Measurements from ENCODE around the gene FOXC1. TPM values are rescaled to one million over a fixed set of nuclear protein-coding genes. Genes with fewer than 3 reads are reported as not detected.

The FOXC1 gene
- total RNA-seq, 1 experiment from 2014 or later, result not detected

DNA sequence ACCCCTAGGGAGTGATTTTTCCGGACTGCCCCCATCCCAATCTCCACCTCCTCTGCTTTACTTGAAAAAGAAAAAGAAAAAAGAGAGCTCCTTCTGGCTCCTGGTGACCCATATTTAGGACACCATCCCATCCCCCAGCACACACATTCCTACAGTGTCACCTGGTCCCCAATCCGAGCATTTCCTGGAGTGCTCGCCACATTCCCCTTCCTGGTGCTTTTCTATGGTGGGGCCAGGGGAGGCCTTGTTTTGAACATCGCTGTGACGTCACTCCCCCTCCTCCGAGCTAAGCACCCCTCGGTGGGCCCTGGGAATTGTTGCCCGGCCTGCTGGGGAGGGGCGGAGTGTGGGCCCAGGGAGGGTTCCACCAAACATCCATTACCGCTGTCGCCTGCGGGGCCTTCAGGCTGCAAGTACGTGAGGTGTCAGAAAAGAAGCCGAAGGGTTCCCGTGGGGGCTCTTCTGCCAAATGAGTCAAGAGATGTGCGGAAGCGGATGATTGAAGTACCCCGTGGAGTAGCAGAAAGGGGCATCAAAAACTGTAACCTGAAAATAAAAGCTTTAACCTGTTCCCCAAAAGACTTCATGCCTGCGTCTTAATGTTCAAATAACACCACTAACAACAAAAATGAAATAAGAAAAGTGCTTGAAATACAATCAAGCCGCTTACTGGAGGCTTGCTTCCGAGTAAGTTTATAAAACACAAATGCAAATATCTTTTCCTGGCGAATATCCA lies 2.8 kb upstream of the FOXC1 start:
- Histone ChIP-seq H3K27me3 (ENCODE audit: insufficient read depth, low read length) (peaks cover 67% of the 10 kb centered on the region), H4K8ac (replicated peaks; ENCODE audit: insufficient read length, low read depth, low read length) (no peak overlapping the region), H2BK12ac (ENCODE audit: insufficient read length, low read depth, low read length) (no peak overlapping the region), H3K79me1 (ENCODE audit: insufficient read depth, low read depth, low read length, poor library complexity, severe bottlenecking) (no peaks in the 10 kb centered on the region), H4K91ac (ENCODE audit: insufficient read length, low read depth, low read length) (no peak overlapping the region), H3T11ph (ENCODE audit: low read length) (no peak overlapping the region), H2BK15ac (ENCODE audit: low read depth, low read length) (no peak overlapping the region), H3K23me2 (ENCODE audit: insufficient read length, low read depth, low read length, poor library complexity, severe bottlenecking) (peaks cover 27% of the 10 kb centered on the region), H3K4me1 (ENCODE audit: insufficient read depth, low read length) (no peaks in the 10 kb centered on the region; the same call in 1 of the 2 replicates), H2BK120ac (ENCODE audit: low read depth, low read length, poor library complexity, severe bottlenecking) (no peak overlapping the region), H3K56ac (ENCODE audit: insufficient read length, low read depth, low read length) (no peak overlapping the region), H2BK5ac (ENCODE audit: insufficient read length, low read length) (no peak overlapping the region), H3K79me2 (ENCODE audit: insufficient read depth, low read length) (no peaks in the 10 kb centered on the region), H3K9ac (ENCODE audit: extremely low read depth, insufficient read length, low read length) (no peak overlapping the region), H3K14ac (ENCODE audit: insufficient read depth, low read length) (no peak overlapping the region), H3K23ac (ENCODE audit: insufficient read length, low read depth, low read length) (no peak overlapping the region), H2AK5ac (ENCODE audit: insufficient read length, low read length) (no peak overlapping the region), H3K18ac (ENCODE audit: insufficient read length, low read depth, low read length) (no peak overlapping the region), H2BK20ac (ENCODE audit: low read depth, low read length, poor library complexity, severe bottlenecking) (no peak overlapping the region), H2AFZ (ENCODE audit: low read length) (no peak overlapping the region), H4K20me1 (ENCODE audit: control insufficient read depth, insufficient read depth, insufficient read length) (no peaks in the 10 kb centered on the region), H4K5ac (ENCODE audit: insufficient read length, low read depth, low read length) (no peak overlapping the region), H3K4ac (ENCODE audit: low read depth, low read length) (no peak overlapping the region), H3K4me2 (ENCODE audit: insufficient read depth, insufficient read length, low read length) (peak overlapping the region; percentile 44), H3K27ac (ENCODE audit: insufficient read length, low read depth, low read length) (no peak overlapping the region), H3K9me3 (ENCODE audit: control insufficient read depth, low read depth, low read length) (no peaks in the 10 kb centered on the region)
- H3K4me3 Mint-ChIP-seq, result peak overlapping the region; percentile 36 to 73
- H3K36me3 Mint-ChIP-seq (ENCODE audit: insufficient read depth in 1 of 3, low read depth in 3 of 3), result no peaks in the 10 kb centered on the region
- H3K27ac Mint-ChIP-seq, result no peak overlapping the region
- peak; percentile 80 for DNase-seq
- TF ChIP-seq CTCF (conservative IDR thresholded peaks at IDR 0.05), result no peak
- H3K27me3 Mint-ChIP-seq (ENCODE audit: low read depth), result peaks cover 84% of the 10 kb centered on the region
- H3K9me3 Mint-ChIP-seq, result peaks cover 0 to 1% of the 10 kb centered on the region in 2 experiments; a peak in 2 of 5 replicates
- WGBS (ENCODE audit: extremely low coverage, insufficient read length, low lambda C conversion rate), result no CpG with 5 or more reads among the region's 22 CpGs
- peaks cover 37 to 43% of the 10 kb centered on the region in 2 experiments for H3K4me1 Mint-ChIP-seq

All from H9 (cell line).